ENCODE data around the gene SYT1.

The SYT1 gene

GRCh38 chr12:78966062-78966461 is 101.5 kb downstream of the SYT1 start:
- H3K4me3 ChIP-seq (ENCODE audit: low read depth, low read length): no peak overlapping the region

GRCh38 chr12:78966926-78967325 is 102.4 kb downstream of the SYT1 start:
- Histone ChIP-seq H3K27me3 (ENCODE audit: insufficient read depth, low read length) (no peaks in the 10 kb centered on the region), H3K4me1 (ENCODE audit: control insufficient read depth, insufficient read depth, low read length, unreplicated experiment) (peaks cover 34% of the 10 kb centered on the region), H3K79me2 (ENCODE audit: control insufficient read depth, insufficient read depth, low read length, unreplicated experiment) (no peaks in the 10 kb centered on the region), H3K36me3 (ENCODE audit: insufficient read depth, low read length) (no peaks in the 10 kb centered on the region; the same call in 1 of the 2 replicates), H3K27ac (ENCODE audit: low read depth, low read length) (no peak overlapping the region), H3K4me3 (ENCODE audit: low read depth, low read length) (no peak overlapping the region), H2AFZ (ENCODE audit: low read length, unreplicated experiment) (no peak overlapping the region)

More at GRCh38 chr12:78966062-78966461, 101.5 kb downstream of the SYT1 start:
- Histone ChIP-seq H2AFZ (ENCODE audit: low read length, unreplicated experiment) (no peak overlapping the region), H3K27me3 (ENCODE audit: insufficient read depth, low read length) (no peaks in the 10 kb centered on the region), H3K27ac (ENCODE audit: low read depth, low read length) (no peak overlapping the region), H3K4me1 (ENCODE audit: control insufficient read depth, insufficient read depth, low read length, unreplicated experiment) (peaks cover 34% of the 10 kb centered on the region), H3K79me2 (ENCODE audit: control insufficient read depth, insufficient read depth, low read length, unreplicated experiment) (no peaks in the 10 kb centered on the region), H3K36me3 (ENCODE audit: insufficient read depth, low read length) (peaks cover 5% of the 10 kb centered on the region)

GRCh38 chr12:78968226-78968625 is 103.7 kb downstream of the SYT1 start:
- no peak overlapping the region for H2AFZ ChIP-seq (ENCODE audit: low read length, unreplicated experiment)
- peaks cover 31% of the 10 kb centered on the region for H3K4me1 ChIP-seq (ENCODE audit: control insufficient read depth, insufficient read depth, low read length, unreplicated experiment)
- H3K79me2 ChIP-seq (ENCODE audit: control insufficient read depth, insufficient read depth, low read length, unreplicated experiment): no peaks in the 10 kb centered on the region
- no peak overlapping the region for H3K27ac ChIP-seq (ENCODE audit: low read depth, low read length)
- no peaks in the 10 kb centered on the region for H3K36me3 ChIP-seq (ENCODE audit: insufficient read depth, low read length)
- H3K4me3 ChIP-seq (ENCODE audit: low read depth, low read length): no peak overlapping the region
- no peaks in the 10 kb centered on the region for H3K27me3 ChIP-seq (ENCODE audit: insufficient read depth, low read length)

GRCh38 chr12:78970041-78970440 is 105.5 kb downstream of the SYT1 start:
- peaks cover 19% of the 10 kb centered on the region for H3K4me1 ChIP-seq (ENCODE audit: control insufficient read depth, insufficient read depth, low read length, unreplicated experiment)
- H3K36me3 ChIP-seq (ENCODE audit: insufficient read depth, low read length): peaks cover 3% of the 10 kb centered on the region; the same call in 1 of the 2 replicates
- H3K79me2 ChIP-seq (ENCODE audit: control insufficient read depth, insufficient read depth, low read length, unreplicated experiment): no peaks in the 10 kb centered on the region
- peak overlapping the region; percentile 39 for H2AFZ ChIP-seq (ENCODE audit: low read length, unreplicated experiment)
- H3K27ac ChIP-seq (ENCODE audit: low read depth, low read length): peak overlapping the region; percentile 13; the same call in 1 of the 2 replicates
- H3K27me3 ChIP-seq (ENCODE audit: insufficient read depth, low read length): no peaks in the 10 kb centered on the region
- no peak overlapping the region for H3K4me3 ChIP-seq (ENCODE audit: low read depth, low read length)

GRCh38 chr12:78977304-78977867 is 112.8 kb downstream of the SYT1 start:
- H3K27ac ChIP-seq (ENCODE audit: low read depth, low read length): no peak overlapping the region
- H3K79me2 ChIP-seq (ENCODE audit: control insufficient read depth, insufficient read depth, low read length, unreplicated experiment): no peaks in the 10 kb centered on the region
- no peak overlapping the region for H2AFZ ChIP-seq (ENCODE audit: low read length, unreplicated experiment)
- H3K36me3 ChIP-seq (ENCODE audit: insufficient read depth, low read length): peaks cover 6% of the 10 kb centered on the region; the same call in 1 of the 2 replicates
- no peaks in the 10 kb centered on the region for H3K27me3 ChIP-seq (ENCODE audit: insufficient read depth, low read length)
- no peaks in the 10 kb centered on the region for H3K4me1 ChIP-seq (ENCODE audit: control insufficient read depth, insufficient read depth, low read length, unreplicated experiment)
- no peak overlapping the region for H3K4me3 ChIP-seq (ENCODE audit: low read depth, low read length)

GRCh38 chr12:78994168-78994791 is 129.7 kb downstream of the SYT1 start:
- Histone ChIP-seq H2AFZ (ENCODE audit: low read length, unreplicated experiment) (no peak overlapping the region), H3K79me2 (ENCODE audit: control insufficient read depth, insufficient read depth, low read length, unreplicated experiment) (no peaks in the 10 kb centered on the region), H3K27me3 (ENCODE audit: insufficient read depth, low read length) (no peaks in the 10 kb centered on the region), H3K27ac (ENCODE audit: low read depth, low read length) (no peak overlapping the region), H3K4me1 (ENCODE audit: control insufficient read depth, insufficient read depth, low read length, unreplicated experiment) (peaks cover 11% of the 10 kb centered on the region), H3K36me3 (ENCODE audit: insufficient read depth, low read length) (no peaks in the 10 kb centered on the region; the same call in 1 of the 2 replicates), H3K4me3 (ENCODE audit: low read depth, low read length) (no peak overlapping the region)

- peaks cover 13% of the 10 kb centered on the region for H3K4me1 ChIP-seq (ENCODE audit: control insufficient read depth, insufficient read depth, low read length, unreplicated experiment)
- no peaks in the 10 kb centered on the region; the same call in 1 of the 2 replicates for H3K36me3 ChIP-seq (ENCODE audit: insufficient read depth, low read length)
- H3K4me3 ChIP-seq (ENCODE audit: low read depth, low read length): no peak overlapping the region
- H3K79me2 ChIP-seq (ENCODE audit: control insufficient read depth, insufficient read depth, low read length, unreplicated experiment): no peaks in the 10 kb centered on the region
- H3K27ac ChIP-seq (ENCODE audit: low read depth, low read length): no peak overlapping the region
- H2AFZ ChIP-seq (ENCODE audit: low read length, unreplicated experiment): peak overlapping the region; percentile 22
- H3K27me3 ChIP-seq (ENCODE audit: insufficient read depth, low read length): no peaks in the 10 kb centered on the region
Measured at GRCh38 chr12:79000501-79000900, 135.9 kb downstream of the SYT1 start.

- no peak overlapping the region for H2AFZ ChIP-seq (ENCODE audit: low read length, unreplicated experiment)
- H3K27me3 ChIP-seq (ENCODE audit: insufficient read depth, low read length): no peaks in the 10 kb centered on the region
- no peak overlapping the region for H3K4me3 ChIP-seq (ENCODE audit: low read depth, low read length)
- no peaks in the 10 kb centered on the region; the same call in 1 of the 2 replicates for H3K36me3 ChIP-seq (ENCODE audit: insufficient read depth, low read length)
- no peaks in the 10 kb centered on the region for H3K79me2 ChIP-seq (ENCODE audit: control insufficient read depth, insufficient read depth, low read length, unreplicated experiment)
- no peak overlapping the region for H3K27ac ChIP-seq (ENCODE audit: low read depth, low read length)
- H3K4me1 ChIP-seq (ENCODE audit: control insufficient read depth, insufficient read depth, low read length, unreplicated experiment): peaks cover 13% of the 10 kb centered on the region
Measured at GRCh38 chr12:79001404-79001803, 136.8 kb downstream of the SYT1 start.

GRCh38 chr12:79006306-79006705 is 141.7 kb downstream of the SYT1 start:
- Histone ChIP-seq H2AFZ (ENCODE audit: low read length, unreplicated experiment) (no peak overlapping the region), H3K27ac (ENCODE audit: low read depth, low read length) (no peak overlapping the region), H3K79me2 (ENCODE audit: control insufficient read depth, insufficient read depth, low read length, unreplicated experiment) (no peaks in the 10 kb centered on the region)

GRCh38 chr12:79008591-79008990 is 144.0 kb downstream of the SYT1 start:
- no peak overlapping the region for H3K27ac ChIP-seq (ENCODE audit: low read depth, low read length)
- H3K36me3 ChIP-seq (ENCODE audit: insufficient read depth, low read length): no peaks in the 10 kb centered on the region
- H3K79me2 ChIP-seq (ENCODE audit: control insufficient read depth, insufficient read depth, low read length, unreplicated experiment): no peaks in the 10 kb centered on the region
- no peak overlapping the region for H2AFZ ChIP-seq (ENCODE audit: low read length, unreplicated experiment)
- H3K4me3 ChIP-seq (ENCODE audit: low read depth, low read length): no peak overlapping the region
- no peaks in the 10 kb centered on the region for H3K27me3 ChIP-seq (ENCODE audit: insufficient read depth, low read length)
- no peaks in the 10 kb centered on the region for H3K4me1 ChIP-seq (ENCODE audit: control insufficient read depth, insufficient read depth, low read length, unreplicated experiment)

More at GRCh38 chr12:79006306-79006705, 141.7 kb downstream of the SYT1 start:
- Histone ChIP-seq H3K36me3 (ENCODE audit: insufficient read depth, low read length) (no peaks in the 10 kb centered on the region), H3K4me3 (ENCODE audit: low read depth, low read length) (no peak overlapping the region), H3K27me3 (ENCODE audit: insufficient read depth, low read length) (no peaks in the 10 kb centered on the region), H3K4me1 (ENCODE audit: control insufficient read depth, insufficient read depth, low read length, unreplicated experiment) (no peaks in the 10 kb centered on the region)

GRCh38 chr12:79012636-79013035 is 148.1 kb downstream of the SYT1 start:
- no peak overlapping the region for H2AFZ ChIP-seq (ENCODE audit: low read length, unreplicated experiment)
- H3K4me1 ChIP-seq (ENCODE audit: control insufficient read depth, insufficient read depth, low read length, unreplicated experiment): no peaks in the 10 kb centered on the region
- H3K4me3 ChIP-seq (ENCODE audit: low read depth, low read length): no peak overlapping the region
- H3K27ac ChIP-seq (ENCODE audit: low read depth, low read length): no peak overlapping the region
- no peaks in the 10 kb centered on the region for H3K27me3 ChIP-seq (ENCODE audit: insufficient read depth, low read length)
- H3K36me3 ChIP-seq (ENCODE audit: insufficient read depth, low read length): no peaks in the 10 kb centered on the region; the same call in 1 of the 2 replicates
- no peaks in the 10 kb centered on the region for H3K79me2 ChIP-seq (ENCODE audit: control insufficient read depth, insufficient read depth, low read length, unreplicated experiment)

Measured in ACC112 (cell line).